Measurements from ENCODE around the gene RNF34. TPM values are rescaled to one million over a fixed set of nuclear protein-coding genes. Genes with fewer than 3 reads are reported as not detected.

RNF34 gene
- total RNA-seq, 1 donor from 2014 or later, result 63.7 TPM

DNA sequence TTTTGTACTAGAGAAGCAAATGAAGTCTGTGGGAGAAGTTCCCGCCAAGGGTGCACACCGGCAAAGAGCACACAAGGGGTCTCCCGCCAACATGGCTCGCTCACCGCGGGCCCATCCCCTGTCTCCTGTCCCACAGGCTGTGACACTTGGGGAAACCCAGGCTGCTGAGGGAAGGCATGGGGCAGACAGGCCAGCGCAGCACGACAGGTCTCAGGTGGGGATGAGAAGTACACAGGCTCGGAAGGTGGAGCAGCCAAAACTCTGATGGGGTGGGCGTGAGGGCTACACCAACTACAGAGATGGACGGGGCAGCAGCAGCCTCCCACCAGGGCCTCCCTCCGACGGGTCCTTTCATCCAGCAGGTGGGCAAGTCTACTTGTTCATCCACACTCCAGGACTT, 64.4 kb downstream of the RNF34 start:
- TF ChIP-seq, protein P1, sequence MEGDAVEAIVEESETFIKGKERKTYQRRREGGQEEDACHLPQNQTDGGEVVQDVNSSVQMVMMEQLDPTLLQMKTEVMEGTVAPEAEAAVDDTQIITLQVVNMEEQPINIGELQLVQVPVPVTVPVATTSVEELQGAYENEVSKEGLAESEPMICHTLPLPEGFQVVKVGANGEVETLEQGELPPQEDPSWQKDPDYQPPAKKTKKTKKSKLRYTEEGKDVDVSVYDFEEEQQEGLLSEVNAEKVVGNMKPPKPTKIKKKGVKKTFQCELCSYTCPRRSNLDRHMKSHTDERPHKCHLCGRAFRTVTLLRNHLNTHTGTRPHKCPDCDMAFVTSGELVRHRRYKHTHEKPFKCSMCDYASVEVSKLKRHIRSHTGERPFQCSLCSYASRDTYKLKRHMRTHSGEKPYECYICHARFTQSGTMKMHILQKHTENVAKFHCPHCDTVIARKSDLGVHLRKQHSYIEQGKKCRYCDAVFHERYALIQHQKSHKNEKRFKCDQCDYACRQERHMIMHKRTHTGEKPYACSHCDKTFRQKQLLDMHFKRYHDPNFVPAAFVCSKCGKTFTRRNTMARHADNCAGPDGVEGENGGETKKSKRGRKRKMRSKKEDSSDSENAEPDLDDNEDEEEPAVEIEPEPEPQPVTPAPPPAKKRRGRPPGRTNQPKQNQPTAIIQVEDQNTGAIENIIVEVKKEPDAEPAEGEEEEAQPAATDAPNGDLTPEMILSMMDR (IDR thresholded peaks at IDR 0.05; ENCODE audit: partially characterized antibody, unreplicated experiment), result no peak
- peaks cover 4% of the 10 kb centered on the region for H3K27me3 Mint-ChIP-seq (ENCODE audit: unreplicated experiment)
- peak overlapping the region; percentile 61 for H3K4me3 Mint-ChIP-seq (ENCODE audit: unreplicated experiment)
- DNase-seq, result no peak
- H3K36me3 Mint-ChIP-seq (ENCODE audit: unreplicated experiment), result no peaks in the 10 kb centered on the region
- H3K27ac Mint-ChIP-seq (ENCODE audit: unreplicated experiment), result no peak overlapping the region
- peaks cover 10% of the 10 kb centered on the region for H3K9me3 Mint-ChIP-seq (ENCODE audit: unreplicated experiment)
- H3K4me1 Mint-ChIP-seq (ENCODE audit: low read depth, unreplicated experiment), result peaks cover 21% of the 10 kb centered on the region

DNA sequence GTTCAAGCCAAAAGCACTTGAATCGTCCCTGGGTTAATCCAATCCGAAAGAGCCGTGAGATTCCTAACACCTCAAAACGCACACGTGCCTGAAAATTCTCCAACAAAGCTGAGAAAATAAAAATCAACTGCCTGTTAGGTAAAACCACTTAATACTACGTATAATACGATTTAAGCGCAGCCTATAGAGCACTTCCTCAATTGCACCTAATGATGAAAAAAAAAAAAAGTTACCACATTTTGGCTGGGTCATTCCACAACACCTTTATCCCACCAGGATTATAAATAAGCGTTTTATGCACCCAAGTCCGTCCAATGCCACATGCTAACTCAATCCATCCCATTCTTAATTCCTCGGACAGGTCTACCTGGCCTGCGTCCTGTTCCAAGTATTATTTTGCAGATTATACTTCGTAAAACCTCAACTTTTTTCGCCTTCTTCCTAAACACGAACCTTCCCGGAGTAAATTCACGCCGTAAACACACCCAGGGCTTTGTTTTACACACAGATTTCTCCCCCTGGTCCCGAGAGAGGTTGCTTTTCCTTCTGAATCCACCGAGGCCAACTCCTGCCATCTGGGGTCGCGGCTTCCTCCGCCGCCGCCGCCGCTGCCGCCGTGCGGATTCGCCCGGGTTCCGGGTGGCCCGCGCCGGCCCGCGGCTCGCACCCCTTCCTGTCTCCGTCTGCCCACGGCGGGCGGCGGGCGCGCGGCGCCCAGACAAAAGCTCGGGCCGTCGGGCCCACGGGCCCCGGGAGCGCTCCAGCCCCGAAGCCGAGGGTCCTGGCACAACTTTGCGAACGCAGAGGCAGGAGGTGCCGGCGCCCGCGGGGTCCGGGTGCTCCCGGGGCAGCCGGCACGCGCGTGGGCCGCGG, 66.2 kb downstream of the RNF34 start:
- H3K36me3 Mint-ChIP-seq (ENCODE audit: unreplicated experiment), result no peaks in the 10 kb centered on the region

DNA sequence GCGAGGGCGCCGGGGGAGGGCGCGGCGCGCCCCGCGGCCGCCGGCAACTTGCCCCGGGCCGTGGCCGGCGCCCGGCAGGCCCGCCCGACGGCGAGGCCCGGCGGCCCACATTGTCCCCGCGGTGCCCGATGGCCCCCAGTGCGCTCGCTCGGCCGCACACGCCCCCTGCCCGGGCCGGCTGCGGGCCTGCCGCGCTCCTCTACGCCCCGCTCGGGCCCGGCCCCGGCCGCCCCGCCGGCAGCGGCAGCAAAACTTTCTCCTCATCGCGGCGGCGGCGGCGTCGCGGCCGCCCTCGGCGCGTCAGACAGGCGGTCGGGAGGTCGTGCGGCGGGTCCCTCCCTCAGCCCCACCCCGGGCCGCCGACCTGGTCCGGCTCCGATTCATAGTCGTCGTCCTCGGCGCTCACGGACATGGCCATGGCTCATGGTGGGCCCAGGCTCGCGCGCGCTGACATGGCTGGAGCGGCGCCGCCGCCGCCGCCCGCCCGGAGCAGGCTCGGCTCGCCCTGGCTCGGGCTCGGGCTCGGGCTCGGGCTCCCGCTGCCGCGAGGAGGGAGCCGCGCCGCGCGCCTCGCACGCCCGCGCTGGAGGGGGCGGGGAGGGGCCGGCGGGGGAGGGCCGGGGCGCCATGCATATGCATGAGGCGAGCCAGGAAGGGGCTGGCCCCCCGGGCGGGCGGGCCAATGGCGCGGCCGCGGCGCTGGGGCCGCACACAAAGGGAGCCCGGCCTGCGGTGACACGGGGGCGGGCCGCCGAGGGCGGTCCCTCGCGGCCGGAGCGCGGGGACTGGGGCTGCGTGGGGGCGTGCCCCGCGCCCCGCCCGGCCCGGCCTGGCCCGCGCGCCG, 67.1 kb downstream of the RNF34 start:
- TF ChIP-seq, protein P1 (IDR thresholded peaks at IDR 0.05; ENCODE audit: partially characterized antibody, unreplicated experiment), result no peak
- Mint-ChIP-seq H3K9me3 (ENCODE audit: unreplicated experiment) (peaks cover 10% of the 10 kb centered on the region), H3K27ac (ENCODE audit: unreplicated experiment) (no peak overlapping the region), H3K4me3 (ENCODE audit: unreplicated experiment) (no peak overlapping the region), H3K4me1 (ENCODE audit: low read depth, unreplicated experiment) (peaks cover 17% of the 10 kb centered on the region), H3K36me3 (ENCODE audit: unreplicated experiment) (no peaks in the 10 kb centered on the region), H3K27me3 (ENCODE audit: unreplicated experiment) (peaks cover 4% of the 10 kb centered on the region)
- DNase-seq, result peak; percentile 92

More for the DNA sequence above, 66.2 kb downstream of the RNF34 start:
- TF ChIP-seq, protein P1 (IDR thresholded peaks at IDR 0.05; ENCODE audit: partially characterized antibody, unreplicated experiment), result no peak
- Mint-ChIP-seq H3K4me1 (ENCODE audit: low read depth, unreplicated experiment) (peaks cover 21% of the 10 kb centered on the region), H3K4me3 (ENCODE audit: unreplicated experiment) (peak overlapping the region; percentile 95), H3K27ac (ENCODE audit: unreplicated experiment) (peak overlapping the region; percentile 91), H3K27me3 (ENCODE audit: unreplicated experiment) (peaks cover 4% of the 10 kb centered on the region), H3K9me3 (ENCODE audit: unreplicated experiment) (peaks cover 10% of the 10 kb centered on the region)
- DNase-seq, result peak; percentile 60

DNA sequence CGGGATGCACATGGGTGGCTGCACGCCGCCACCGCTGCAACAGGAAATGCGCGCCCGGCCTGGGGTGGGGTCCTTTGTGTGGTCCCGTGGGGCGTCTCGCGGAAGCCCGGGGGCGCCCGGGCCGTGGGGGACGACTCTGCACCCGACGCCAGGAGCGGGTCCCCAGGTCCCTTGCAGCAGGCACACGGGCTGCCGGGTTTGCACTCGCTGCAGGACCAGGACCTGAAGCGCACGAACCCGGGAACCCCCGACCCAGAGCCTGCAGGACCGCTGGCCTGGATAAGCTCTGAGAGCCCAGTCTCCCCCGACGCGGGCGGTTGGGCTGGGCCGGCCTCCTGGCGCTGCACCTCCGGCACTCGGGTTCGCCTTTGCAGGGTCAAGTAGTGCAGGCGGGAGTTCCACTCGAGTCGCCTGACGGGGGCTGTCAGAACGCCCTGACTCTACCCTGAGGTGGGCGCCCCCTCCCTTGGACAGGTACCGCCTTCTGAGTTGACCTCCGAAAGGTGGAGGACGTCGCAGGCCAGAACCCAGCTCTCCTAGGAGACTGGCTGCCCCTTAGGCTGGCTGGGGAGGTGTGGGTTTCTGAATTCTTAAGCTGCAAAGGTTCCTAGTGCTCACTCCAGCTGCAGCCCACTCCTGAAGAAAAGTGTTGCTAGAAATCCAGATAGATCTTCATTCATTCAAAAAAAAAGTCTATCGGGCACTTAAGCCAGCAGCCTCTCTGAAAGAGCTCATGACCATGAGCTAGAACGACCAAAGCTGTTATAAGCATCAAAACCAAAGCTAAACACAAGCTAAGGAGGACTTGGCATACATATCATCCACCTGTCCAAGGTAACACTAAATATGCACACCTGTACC, 68.0 kb downstream of the RNF34 start:
- Mint-ChIP-seq H3K36me3 (ENCODE audit: unreplicated experiment) (no peaks in the 10 kb centered on the region), H3K4me3 (ENCODE audit: unreplicated experiment) (peak overlapping the region; percentile 72), H3K9me3 (ENCODE audit: unreplicated experiment) (peaks cover 10% of the 10 kb centered on the region), H3K27ac (ENCODE audit: unreplicated experiment) (peak overlapping the region; percentile 91), H3K4me1 (ENCODE audit: low read depth, unreplicated experiment) (peaks cover 17% of the 10 kb centered on the region), H3K27me3 (ENCODE audit: unreplicated experiment) (peaks cover 4% of the 10 kb centered on the region)
- DNase-seq, result peak; percentile 72
- TF ChIP-seq, protein P1 (IDR thresholded peaks at IDR 0.05; ENCODE audit: partially characterized antibody, unreplicated experiment), result no peak

All from glutamatergic neuron (in vitro differentiated cells).